ENCODE data around the gene DHX16. TPM values are rescaled to one million over a fixed set of nuclear protein-coding genes. Genes with fewer than 3 reads are reported as not detected.

The DHX16 gene
- total and polyA plus RNA-seq, 8 donors: 10.9 to 44.4 (median 14.6) TPM

DNA sequence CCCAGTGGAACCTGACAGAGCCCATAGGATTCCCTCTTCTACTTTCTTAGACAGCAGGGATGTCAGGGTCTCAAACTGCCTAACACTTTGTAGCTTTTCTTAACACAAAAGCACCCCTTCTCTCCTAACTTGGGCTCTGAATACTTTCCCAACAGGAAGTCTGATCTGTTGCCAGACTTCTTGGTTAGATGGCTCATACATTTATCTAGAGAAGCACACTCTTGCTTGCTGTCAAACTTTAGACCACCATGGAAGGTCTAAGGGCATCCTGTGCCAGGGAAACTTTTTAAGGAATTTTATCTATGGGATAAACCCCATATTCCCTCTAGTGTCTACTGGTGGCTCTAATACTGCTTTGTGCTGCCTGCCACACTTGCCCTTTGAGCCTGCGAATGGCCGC lies 29.1 kb downstream of the DHX16 start:
- Histone ChIP-seq H3K4me3 (no peak overlapping the region), H3K4me1 (peaks cover 0 to 7% (median 0%) of the 10 kb centered on the region in 3 donors), H3K36me3 (no peaks in the 10 kb centered on the region), H3K27me3 (no peaks in the 10 kb centered on the region), H3K9me3 (no peaks in the 10 kb centered on the region), H3K27ac (no peak overlapping the region)
- intact Hi-C loops (cut with DNase I): no loop called here
- TF ChIP-seq, protein P1, sequence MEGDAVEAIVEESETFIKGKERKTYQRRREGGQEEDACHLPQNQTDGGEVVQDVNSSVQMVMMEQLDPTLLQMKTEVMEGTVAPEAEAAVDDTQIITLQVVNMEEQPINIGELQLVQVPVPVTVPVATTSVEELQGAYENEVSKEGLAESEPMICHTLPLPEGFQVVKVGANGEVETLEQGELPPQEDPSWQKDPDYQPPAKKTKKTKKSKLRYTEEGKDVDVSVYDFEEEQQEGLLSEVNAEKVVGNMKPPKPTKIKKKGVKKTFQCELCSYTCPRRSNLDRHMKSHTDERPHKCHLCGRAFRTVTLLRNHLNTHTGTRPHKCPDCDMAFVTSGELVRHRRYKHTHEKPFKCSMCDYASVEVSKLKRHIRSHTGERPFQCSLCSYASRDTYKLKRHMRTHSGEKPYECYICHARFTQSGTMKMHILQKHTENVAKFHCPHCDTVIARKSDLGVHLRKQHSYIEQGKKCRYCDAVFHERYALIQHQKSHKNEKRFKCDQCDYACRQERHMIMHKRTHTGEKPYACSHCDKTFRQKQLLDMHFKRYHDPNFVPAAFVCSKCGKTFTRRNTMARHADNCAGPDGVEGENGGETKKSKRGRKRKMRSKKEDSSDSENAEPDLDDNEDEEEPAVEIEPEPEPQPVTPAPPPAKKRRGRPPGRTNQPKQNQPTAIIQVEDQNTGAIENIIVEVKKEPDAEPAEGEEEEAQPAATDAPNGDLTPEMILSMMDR (IDR thresholded peaks at IDR 0.05): no peak
- ATAC-seq (no peak), DNase-seq (no peak), FAIRE-seq (no peak)
- WGBS, 2 donors: 96 to 97% methylated on average over 2 of the region's 2 CpGs

GRCh38 chr6:30641048-30641447 lies 31.8 kb downstream of the DHX16 start:
- H3K27ac ChIP-seq: no peak overlapping the region
- H3K4me3 ChIP-seq: no peak overlapping the region
- DNase-seq (no peak), FAIRE-seq (no peak), ATAC-seq (no peak)
- H3K4me1 ChIP-seq: peaks cover 0 to under 1% (median 0%) of the 10 kb centered on the region in 3 donors
- H3K36me3 ChIP-seq: no peaks in the 10 kb centered on the region
- no peaks in the 10 kb centered on the region for H3K9me3 ChIP-seq
- no peaks in the 10 kb centered on the region for H3K27me3 ChIP-seq
- intact Hi-C loops (cut with DNase I): no loop called here
- 76 to 88% methylated on average over 1 of the region's 1 CpG for WGBS, 2 donors
- TF ChIP-seq, protein P1 (IDR thresholded peaks at IDR 0.05): no peak

DNA sequence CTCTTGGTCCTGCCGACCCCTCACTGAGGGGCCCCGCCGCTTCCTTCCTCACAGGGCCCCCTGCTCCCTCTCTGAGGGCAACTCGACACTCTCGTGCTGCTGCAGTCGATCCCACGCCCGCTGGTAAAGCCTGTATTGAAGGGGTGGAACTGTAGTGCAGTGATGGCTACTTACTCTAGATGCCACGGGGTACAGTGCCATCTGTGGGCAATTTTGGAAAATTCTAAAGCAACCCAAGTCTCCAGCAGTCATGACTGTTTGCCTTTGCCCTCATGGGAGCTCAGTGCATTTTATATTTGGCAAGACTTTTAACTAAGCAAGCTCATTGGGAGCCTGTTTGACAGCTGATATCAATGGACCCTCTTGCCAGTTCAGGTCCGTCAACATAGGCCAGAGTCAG lies 32.3 kb downstream of the DHX16 start:
- Histone ChIP-seq H3K36me3 (no peaks in the 10 kb centered on the region), H3K27ac (no peak overlapping the region), H3K9me3 (no peaks in the 10 kb centered on the region), H3K4me1 (no peaks in the 10 kb centered on the region), H3K4me3 (no peak overlapping the region), H3K27me3 (no peaks in the 10 kb centered on the region)
- intact Hi-C loops (cut with DNase I): no loop called here
- no peak for FAIRE-seq
- DNase-seq: no peak
- WGBS, 2 donors: 79 to 80% methylated on average over 10 of the region's 10 CpGs
- ATAC-seq: peak in 1 of 4 donors; percentile 11
- TF ChIP-seq, protein P1 (IDR thresholded peaks at IDR 0.05): no peak

GRCh38 chr6:30635834-30636233 lies 37.0 kb downstream of the DHX16 start:
- WGBS, 2 donors: 95% methylated on average over 3 of the region's 3 CpGs

More at GRCh38 chr6:30635834-30636233, 37.0 kb downstream of the DHX16 start:
- no peaks in the 10 kb centered on the region for H3K36me3 ChIP-seq
- TF ChIP-seq, protein P1 (IDR thresholded peaks at IDR 0.05): no peak
- ATAC-seq (no peak), DNase-seq (no peak), FAIRE-seq (no peak)
- H3K4me1 ChIP-seq: no peaks in the 10 kb centered on the region
- no peaks in the 10 kb centered on the region for H3K27me3 ChIP-seq
- intact Hi-C loops (cut with DNase I): no loop called here
- no peak overlapping the region for H3K27ac ChIP-seq
- H3K4me3 ChIP-seq: no peak overlapping the region
- H3K9me3 ChIP-seq: no peaks in the 10 kb centered on the region
